ENCODE data around the gene PTPRK.

Gene PTPRK

DNA sequence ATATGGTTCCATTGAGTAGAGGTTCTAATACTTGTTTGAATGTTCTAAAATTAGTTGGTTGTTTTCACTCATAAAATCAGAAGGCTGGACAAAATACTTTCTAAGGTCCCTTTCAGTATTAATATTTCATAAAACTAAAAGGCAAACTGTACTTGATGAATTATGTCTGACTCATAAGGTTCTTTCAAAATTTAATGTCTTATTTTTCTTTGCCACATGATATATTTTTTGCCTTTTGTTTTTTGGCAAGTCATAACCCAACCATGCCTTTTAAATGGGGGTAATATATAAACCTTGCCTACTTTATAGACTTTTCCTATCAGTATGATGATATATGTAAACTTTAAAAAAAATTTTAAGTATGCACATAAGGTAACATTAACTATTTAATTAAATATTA, 244.7 kb downstream of the PTPRK start:
- no peak overlapping the region for H3K27ac ChIP-seq
- TF ChIP-seq, protein P1, sequence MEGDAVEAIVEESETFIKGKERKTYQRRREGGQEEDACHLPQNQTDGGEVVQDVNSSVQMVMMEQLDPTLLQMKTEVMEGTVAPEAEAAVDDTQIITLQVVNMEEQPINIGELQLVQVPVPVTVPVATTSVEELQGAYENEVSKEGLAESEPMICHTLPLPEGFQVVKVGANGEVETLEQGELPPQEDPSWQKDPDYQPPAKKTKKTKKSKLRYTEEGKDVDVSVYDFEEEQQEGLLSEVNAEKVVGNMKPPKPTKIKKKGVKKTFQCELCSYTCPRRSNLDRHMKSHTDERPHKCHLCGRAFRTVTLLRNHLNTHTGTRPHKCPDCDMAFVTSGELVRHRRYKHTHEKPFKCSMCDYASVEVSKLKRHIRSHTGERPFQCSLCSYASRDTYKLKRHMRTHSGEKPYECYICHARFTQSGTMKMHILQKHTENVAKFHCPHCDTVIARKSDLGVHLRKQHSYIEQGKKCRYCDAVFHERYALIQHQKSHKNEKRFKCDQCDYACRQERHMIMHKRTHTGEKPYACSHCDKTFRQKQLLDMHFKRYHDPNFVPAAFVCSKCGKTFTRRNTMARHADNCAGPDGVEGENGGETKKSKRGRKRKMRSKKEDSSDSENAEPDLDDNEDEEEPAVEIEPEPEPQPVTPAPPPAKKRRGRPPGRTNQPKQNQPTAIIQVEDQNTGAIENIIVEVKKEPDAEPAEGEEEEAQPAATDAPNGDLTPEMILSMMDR (conservative IDR thresholded peaks at IDR 0.05), result no peak
- TF ChIP-seq ZFX (IDR thresholded peaks at IDR 0.05), result no peak

GRCh38 chr6:128275030-128275429, 245.4 kb downstream of the PTPRK start:
- H3K27ac ChIP-seq, result no peak overlapping the region
- TF ChIP-seq, protein P1 (conservative IDR thresholded peaks at IDR 0.05), result no peak
- no peak for TF ChIP-seq ZFX (IDR thresholded peaks at IDR 0.05)

GRCh38 chr6:128271527-128271926, 248.9 kb downstream of the PTPRK start:
- TF ChIP-seq ZFX (IDR thresholded peaks at IDR 0.05), result no peak
- TF ChIP-seq, protein P1 (conservative IDR thresholded peaks at IDR 0.05), result no peak
- H3K27ac ChIP-seq, result no peak overlapping the region

DNA sequence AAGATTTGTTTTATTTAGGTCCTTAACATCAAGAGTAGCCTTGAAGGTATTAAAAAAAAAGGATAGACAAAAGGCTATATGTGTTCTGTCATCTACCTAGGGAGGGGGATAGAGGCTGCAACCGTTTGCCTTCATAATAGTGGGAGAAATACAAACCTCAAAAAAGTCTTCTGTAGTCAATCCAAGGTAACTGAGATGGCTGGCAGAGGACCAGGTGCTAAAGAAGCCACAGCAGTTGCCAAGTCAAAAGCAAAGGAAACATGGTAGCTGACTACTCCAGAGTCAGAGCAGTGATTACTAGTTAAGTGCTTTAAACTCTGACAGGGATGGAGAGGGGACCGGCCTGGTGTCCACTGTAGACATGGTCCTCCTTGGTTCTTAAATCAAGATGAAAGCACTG, 249.4 kb downstream of the PTPRK start:
- no peak for TF ChIP-seq ZFX (IDR thresholded peaks at IDR 0.05)
- TF ChIP-seq, protein P1 (conservative IDR thresholded peaks at IDR 0.05), result no peak
- no peak overlapping the region for H3K27ac ChIP-seq

GRCh38 chr6:128266946-128267345, 253.5 kb downstream of the PTPRK start:
- TF ChIP-seq ZFX (IDR thresholded peaks at IDR 0.05), result no peak
- TF ChIP-seq, protein P1 (conservative IDR thresholded peaks at IDR 0.05), result no peak
- no peak overlapping the region for H3K27ac ChIP-seq

DNA sequence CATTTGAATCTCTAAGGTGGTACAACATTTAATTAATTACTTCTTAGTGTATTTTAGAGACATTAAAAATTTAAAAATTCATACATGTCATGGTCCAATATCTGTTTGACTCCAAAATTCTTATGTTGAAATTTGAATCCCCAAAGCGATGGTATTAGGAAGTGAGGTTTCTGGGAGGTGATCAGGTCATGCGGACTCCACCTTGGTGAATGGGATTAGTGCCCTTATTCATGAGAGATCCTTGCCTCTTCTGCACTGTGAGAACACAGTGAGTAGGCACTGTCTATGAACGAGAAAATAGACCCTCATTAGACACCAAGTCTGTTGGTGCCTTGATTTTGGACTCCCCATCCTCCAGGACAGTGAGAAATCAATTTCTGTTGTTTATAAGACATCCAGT, 254.7 kb downstream of the PTPRK start:
- H3K27ac ChIP-seq, result no peak overlapping the region
- no peak for TF ChIP-seq ZFX (IDR thresholded peaks at IDR 0.05)
- TF ChIP-seq, protein P1 (conservative IDR thresholded peaks at IDR 0.05), result no peak

DNA sequence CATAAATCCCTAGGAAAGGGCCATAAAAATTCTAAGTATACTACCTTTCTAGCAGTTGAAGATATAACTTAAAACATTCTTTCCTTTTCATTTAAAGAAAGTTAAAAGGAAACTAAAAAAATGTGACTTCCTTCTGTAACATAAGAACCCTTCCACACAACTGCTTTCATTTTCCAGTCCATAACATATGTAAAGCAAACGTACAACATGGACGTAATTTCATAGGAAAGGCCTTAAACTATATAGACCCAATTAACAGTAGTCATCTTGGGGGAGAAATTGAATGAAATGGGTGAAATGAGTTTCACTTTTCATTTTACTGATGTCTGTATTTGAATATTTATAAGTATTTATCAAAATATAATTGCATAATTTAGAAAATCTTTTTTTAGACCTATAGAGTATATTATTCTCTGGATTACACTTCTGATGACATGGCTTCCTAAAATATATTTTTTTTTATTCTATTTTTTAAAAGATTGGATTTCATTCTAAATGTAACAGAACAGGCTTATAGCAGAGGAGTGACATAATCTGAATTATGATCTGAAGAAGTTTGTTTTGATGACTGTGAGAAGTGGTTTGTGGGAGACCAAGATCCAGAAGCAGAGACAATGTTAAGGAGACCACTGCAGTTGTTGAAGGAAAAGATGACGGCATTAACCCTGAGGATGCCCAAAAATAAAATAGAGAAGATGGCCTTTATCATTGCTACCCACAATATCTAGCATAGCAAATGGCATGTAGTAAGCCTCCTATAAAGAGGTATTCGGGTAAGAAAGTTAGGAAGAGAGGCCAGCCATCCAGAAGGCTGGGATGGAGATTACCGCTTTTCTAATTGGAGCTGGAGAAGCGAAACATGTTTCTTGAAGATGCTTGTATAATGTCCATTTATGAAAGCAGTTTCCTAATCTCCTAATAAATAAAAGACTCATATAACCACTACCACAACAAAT, 260.4 kb downstream of the PTPRK start:
- TF ChIP-seq, protein P1 (conservative IDR thresholded peaks at IDR 0.05), result no peak
- TF ChIP-seq ZFX (IDR thresholded peaks at IDR 0.05), result no peak

More for the DNA sequence above, 260.4 kb downstream of the PTPRK start:
- H3K27ac ChIP-seq, result no peak overlapping the region
